Progenitor cell of endocrine pancreas (in vitro differentiated cells): Measurements from ENCODE around the gene SRPRA. TPM values are rescaled to one million over a fixed set of nuclear protein-coding genes. Genes with fewer than 3 reads are reported as not detected.
A peak's percentile ranks its signal among the peaks of the same experiment; 100 is the strongest.

Source experiments
- DNase-seq: peaks from one replicate; pipeline ENCODE4 v3.0.0; 2021; ENCODE audit warnings: low spot score; ENCODE audit not compliant: unreplicated experiment
- H3K27ac Mint-ChIP-seq: 2 replicates; pipeline ENCODE4 v1.8.0; 2021; ENCODE audit warnings: mild to moderate bottlenecking, moderate library complexity, mixed read lengths
- H3K27me3 Mint-ChIP-seq: 2 replicates; pipeline ENCODE4 v1.8.0; 2021; ENCODE audit warnings: mixed read lengths
- H3K36me3 Mint-ChIP-seq: 2 replicates; pipeline ENCODE4 v1.8.0; 2022; ENCODE audit warnings: mixed read lengths; ENCODE audit not compliant: insufficient read depth
- H3K4me1 Mint-ChIP-seq: 2 replicates; pipeline ENCODE4 v1.8.0; 2021; ENCODE audit warnings: low read depth, mixed read lengths
- H3K4me3 Mint-ChIP-seq: 2 replicates; pipeline ENCODE4 v1.8.0; 2021; ENCODE audit warnings: low read depth, mild to moderate bottlenecking, moderate library complexity, mixed read lengths
- H3K9me3 Mint-ChIP-seq: 2 replicates; pipeline ENCODE4 v1.8.0; 2021; ENCODE audit warnings: low read depth, mixed read lengths
- total RNA-seq: library from RNA; stranded (reverse); gene quantifications from 2 replicates; pipeline ENCODE4 v1.2.1, GENCODE V29; 2021
- TF ChIP-seq, protein P1 (sequence below): fragments of 200-600 bp; sonication (generic); IDR thresholded peaks from one replicate; pipeline ENCODE4 v1.5.0; 2021; ENCODE audit warnings: antibody characterized with exemption, mild to moderate bottlenecking; ENCODE audit not compliant: unreplicated experiment

The SRPRA gene
- total RNA-seq, 1 donor from 2014 or later = 79.2 TPM

DNA sequence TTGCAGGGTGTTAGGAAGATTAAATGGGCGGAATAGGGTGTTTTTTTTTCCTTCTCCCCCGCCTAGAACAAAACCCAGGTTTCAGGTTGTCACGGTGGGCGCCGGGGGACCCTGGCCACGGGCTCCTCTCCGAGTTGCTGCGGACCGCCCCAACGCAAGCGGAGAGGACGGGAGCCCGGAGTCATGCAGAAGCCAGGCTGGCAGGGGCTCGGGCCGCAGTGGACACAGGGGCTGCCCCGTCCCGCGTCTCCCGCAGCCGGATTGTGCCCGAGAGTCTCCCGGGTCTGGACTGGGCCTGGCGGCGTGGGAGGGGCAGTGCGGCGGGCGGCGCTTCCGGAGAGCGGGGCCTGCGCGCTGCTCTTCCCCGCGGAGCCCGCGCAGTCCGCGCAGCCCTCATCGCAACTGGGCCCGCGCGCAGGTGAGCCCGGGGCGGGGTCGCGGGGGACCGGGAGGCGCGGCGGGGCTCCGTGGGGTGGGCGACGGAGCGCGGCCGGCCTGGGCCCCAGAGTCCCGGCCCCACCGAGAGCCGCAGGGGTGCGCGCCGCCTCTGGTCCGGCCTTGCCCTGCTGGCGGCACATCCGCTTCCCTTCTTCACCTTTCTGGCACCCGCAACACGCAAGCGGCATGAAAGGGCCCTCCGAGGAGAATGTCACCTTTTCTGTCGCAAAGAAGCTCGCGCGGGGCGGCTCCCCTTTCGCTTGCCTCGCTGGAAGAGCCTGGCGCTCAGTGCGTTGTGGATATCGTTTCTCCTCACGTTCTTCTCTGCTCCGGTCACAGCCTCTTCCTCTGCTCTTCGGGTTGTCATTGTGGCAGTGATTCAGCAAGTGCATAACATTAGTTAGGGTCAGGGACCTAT lies 14.3 kb upstream of the SRPRA start, which contains the start of gene TIRAP:
TSS of gene TIRAP (plus strand) at position 358 of the 856 bp plus-strand sequence. CDS start 7,802 bp downstream, outside the sequence.
- Mint-ChIP-seq H3K4me3 (peak within 1 kb of the TSS; percentile 90), H3K27me3 (no peaks in the 10 kb centered on the region), H3K4me1 (peaks cover 29% of the 10 kb centered on the region), H3K27ac (peak within 1 kb of the TSS; percentile 96), H3K36me3 (peaks cover 4% of the 10 kb centered on the region), H3K9me3 (no peaks in the 10 kb centered on the region)
- TF ChIP-seq, protein P1, sequence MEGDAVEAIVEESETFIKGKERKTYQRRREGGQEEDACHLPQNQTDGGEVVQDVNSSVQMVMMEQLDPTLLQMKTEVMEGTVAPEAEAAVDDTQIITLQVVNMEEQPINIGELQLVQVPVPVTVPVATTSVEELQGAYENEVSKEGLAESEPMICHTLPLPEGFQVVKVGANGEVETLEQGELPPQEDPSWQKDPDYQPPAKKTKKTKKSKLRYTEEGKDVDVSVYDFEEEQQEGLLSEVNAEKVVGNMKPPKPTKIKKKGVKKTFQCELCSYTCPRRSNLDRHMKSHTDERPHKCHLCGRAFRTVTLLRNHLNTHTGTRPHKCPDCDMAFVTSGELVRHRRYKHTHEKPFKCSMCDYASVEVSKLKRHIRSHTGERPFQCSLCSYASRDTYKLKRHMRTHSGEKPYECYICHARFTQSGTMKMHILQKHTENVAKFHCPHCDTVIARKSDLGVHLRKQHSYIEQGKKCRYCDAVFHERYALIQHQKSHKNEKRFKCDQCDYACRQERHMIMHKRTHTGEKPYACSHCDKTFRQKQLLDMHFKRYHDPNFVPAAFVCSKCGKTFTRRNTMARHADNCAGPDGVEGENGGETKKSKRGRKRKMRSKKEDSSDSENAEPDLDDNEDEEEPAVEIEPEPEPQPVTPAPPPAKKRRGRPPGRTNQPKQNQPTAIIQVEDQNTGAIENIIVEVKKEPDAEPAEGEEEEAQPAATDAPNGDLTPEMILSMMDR = peak; percentile 38
- peak; percentile 37 for DNase-seq

DNA sequence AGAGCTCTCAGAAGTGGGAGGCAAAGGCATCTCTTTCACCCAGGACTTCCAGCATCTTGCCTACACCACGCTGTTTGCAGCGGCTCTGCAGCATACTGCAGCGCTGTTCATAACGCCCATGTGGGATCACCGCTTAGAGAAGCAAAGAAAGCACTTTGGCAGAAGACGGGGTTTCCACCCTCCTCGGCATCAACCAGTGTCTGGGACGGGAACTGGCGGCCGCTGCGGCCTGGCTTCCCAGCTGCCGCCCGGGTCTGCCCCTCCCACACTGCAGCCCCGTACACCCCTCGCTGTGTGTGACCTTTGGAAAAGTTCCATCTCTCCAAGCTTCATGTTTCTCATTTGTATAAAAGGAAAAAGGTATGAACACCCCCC lies 13.7 kb upstream of the SRPRA start:
- Mint-ChIP-seq H3K27ac (peak overlapping the region; percentile 96), H3K4me1 (peaks cover 35% of the 10 kb centered on the region), H3K9me3 (no peaks in the 10 kb centered on the region), H3K4me3 (peak overlapping the region; percentile 87), H3K27me3 (no peaks in the 10 kb centered on the region), H3K36me3 (peaks cover 8% of the 10 kb centered on the region)
- peak; percentile 26 for DNase-seq
- TF ChIP-seq, protein P1 = no peak

DNA sequence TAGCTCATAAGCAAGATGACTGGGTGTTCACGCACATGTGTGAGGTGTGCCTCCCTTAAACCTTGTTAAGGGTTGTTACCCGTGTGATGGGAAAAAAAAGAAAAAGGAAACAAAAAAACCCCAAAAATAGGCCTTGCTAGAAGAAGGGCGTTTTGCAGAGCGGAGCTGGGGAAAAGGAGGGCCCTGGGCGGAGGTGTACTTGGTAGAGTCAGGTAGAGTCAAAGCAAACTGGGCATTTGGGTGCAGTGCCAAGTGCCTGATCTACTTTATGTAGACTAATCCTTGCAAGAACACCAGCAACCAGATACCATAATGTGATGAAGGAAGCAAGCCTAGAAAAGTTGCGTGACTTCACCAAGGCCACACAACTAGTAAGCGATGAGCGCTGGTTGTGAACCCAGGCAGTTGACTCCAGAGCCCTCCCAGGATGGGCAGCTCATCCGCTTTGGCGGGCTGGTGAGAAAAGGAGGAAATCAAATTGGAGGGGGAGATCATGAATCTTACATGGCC lies 13.0 kb upstream of the SRPRA start:
- TF ChIP-seq, protein P1 = no peak
- Mint-ChIP-seq H3K4me3 (peak overlapping the region; percentile 87), H3K9me3 (no peaks in the 10 kb centered on the region), H3K27me3 (no peaks in the 10 kb centered on the region), H3K4me1 (peaks cover 36% of the 10 kb centered on the region), H3K36me3 (peaks cover 8% of the 10 kb centered on the region), H3K27ac (peak overlapping the region; percentile 96)
- no peak for DNase-seq

DNA sequence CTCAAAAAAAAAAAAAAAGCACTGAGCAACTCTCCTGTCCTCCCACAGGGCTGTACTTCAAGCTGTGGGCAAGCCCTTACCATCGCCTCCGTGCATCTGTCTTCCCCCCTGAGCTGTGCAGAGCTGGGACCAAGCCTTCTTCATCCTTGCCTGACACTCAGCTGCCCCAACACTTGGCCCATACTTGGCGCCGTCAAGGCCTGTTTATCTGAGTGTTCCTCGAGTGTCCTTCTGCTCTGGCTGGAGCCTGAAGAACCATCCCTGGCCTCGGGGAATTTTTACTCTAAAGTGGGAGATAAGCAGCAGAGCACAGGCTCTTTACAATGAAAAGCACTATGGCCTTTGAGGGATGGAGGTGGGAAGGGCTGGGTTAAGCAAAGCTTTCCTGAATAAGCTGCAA lies 12.6 kb upstream of the SRPRA start:
- TF ChIP-seq, protein P1 = no peak
- H3K9me3 Mint-ChIP-seq = no peaks in the 10 kb centered on the region
- H3K27me3 Mint-ChIP-seq = no peaks in the 10 kb centered on the region
- no peak overlapping the region for H3K27ac Mint-ChIP-seq
- H3K4me3 Mint-ChIP-seq = peak overlapping the region; percentile 87
- H3K36me3 Mint-ChIP-seq = peaks cover 8% of the 10 kb centered on the region
- H3K4me1 Mint-ChIP-seq = peaks cover 36% of the 10 kb centered on the region
- no peak for DNase-seq

DNA sequence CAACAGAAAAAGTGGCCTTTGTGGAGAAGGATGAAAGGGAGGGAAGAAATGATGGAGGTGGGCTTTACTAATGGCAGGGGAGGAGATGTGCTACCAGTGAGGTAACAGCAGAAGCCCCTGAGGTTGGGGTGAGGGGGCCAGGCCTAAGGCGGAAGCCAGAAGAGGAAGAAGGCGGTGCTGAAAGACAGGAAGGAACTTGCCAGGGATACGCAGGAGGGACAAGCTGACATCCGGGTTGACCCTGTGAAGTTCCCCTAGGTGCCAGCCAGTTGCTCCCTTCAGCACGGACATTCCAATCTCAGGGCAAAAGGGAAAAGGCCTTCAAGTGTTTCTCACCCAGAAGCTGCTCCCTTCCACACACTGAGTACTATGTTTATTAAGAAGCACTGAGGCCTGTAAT lies 11.9 kb upstream of the SRPRA start:
- no peak for DNase-seq
- Mint-ChIP-seq H3K4me1 (peaks cover 36% of the 10 kb centered on the region), H3K27me3 (no peaks in the 10 kb centered on the region), H3K27ac (no peak overlapping the region), H3K36me3 (peaks cover 9% of the 10 kb centered on the region), H3K4me3 (peak overlapping the region; percentile 40), H3K9me3 (no peaks in the 10 kb centered on the region)
- TF ChIP-seq, protein P1 = no peak
